Measurements from ENCODE around the gene IPO5.

Gene IPO5

DNA sequence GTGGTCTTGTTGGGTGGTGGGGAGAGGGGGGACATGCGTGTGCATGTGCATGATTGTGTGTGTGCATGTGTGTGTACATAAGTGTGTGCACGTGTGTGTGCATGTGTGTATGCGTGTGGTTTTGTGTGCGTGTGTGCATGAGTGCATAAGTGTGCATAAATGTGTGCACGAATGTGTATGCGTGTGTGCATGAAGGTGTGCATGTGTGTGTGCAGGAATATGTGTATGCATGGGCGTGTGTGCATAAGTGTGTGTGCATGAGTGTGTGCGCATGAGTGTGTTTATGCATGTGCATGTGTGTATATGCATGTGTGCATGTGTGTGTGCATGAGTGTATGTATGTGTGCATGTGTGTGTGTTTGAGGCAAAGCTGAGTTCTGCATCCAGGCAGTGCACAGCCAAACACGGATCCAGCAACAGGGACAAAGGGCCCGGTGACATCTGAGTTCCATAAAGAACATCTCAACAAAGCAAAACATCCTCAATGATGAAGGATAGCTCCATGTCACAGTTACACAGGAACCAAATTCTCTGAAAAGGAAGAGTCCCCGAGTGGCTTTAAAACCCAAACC lies 103.5 kb downstream of the IPO5 start:
- Histone ChIP-seq H3K36me3 (ENCODE audit: low read length) (no peaks in the 10 kb centered on the region), H3K79me2 (ENCODE audit: insufficient read depth, low read length) (no peaks in the 10 kb centered on the region), H3K9ac (ENCODE audit: low read length) (no peak overlapping the region), H2AFZ (ENCODE audit: low read depth, low read length, severe bottlenecking) (no peak overlapping the region), H3K27ac (ENCODE audit: low read depth, low read length) (no peak overlapping the region), H3K27me3 (ENCODE audit: low read length) (no peaks in the 10 kb centered on the region), H4K20me1 (ENCODE audit: low read depth, low read length) (no peaks in the 10 kb centered on the region), H3K9me3 (ENCODE audit: insufficient read depth, low read length) (no peaks in the 10 kb centered on the region), H3F3A (ENCODE audit: insufficient read depth) (no peaks in the 10 kb centered on the region), H3K4me2 (ENCODE audit: low read depth, low read length, poor library complexity, severe bottlenecking) (no peak overlapping the region), H3K4me3 (ENCODE audit: insufficient read depth, low read length, poor library complexity, severe bottlenecking) (no peak overlapping the region), H3K9me2 (replicated peaks; ENCODE audit: insufficient read depth, low read length) (no peaks in the 10 kb centered on the region)
- TF ChIP-seq CTCF (IDR thresholded peaks at IDR 0.05; ENCODE audit: insufficient read depth, low read length, poor library complexity, severe bottlenecking) (no peak), EZH2phosphoT487 (conservative IDR thresholded peaks at IDR 0.05; ENCODE audit: low read length) (no peak)

- no peaks in the 10 kb centered on the region for H4K20me1 ChIP-seq (ENCODE audit: low read depth, low read length)
- no peak overlapping the region for H3K27ac ChIP-seq (ENCODE audit: low read depth, low read length)
- no peaks in the 10 kb centered on the region for H3F3A ChIP-seq (ENCODE audit: insufficient read depth)
- no peaks in the 10 kb centered on the region for H3K79me2 ChIP-seq (ENCODE audit: insufficient read depth, low read length)
- H3K4me2 ChIP-seq (ENCODE audit: low read depth, low read length, poor library complexity, severe bottlenecking) = no peak overlapping the region
- H3K4me3 ChIP-seq (ENCODE audit: insufficient read depth, low read length, poor library complexity, severe bottlenecking) = no peak overlapping the region
- H2AFZ ChIP-seq (ENCODE audit: low read depth, low read length, severe bottlenecking) = no peak overlapping the region
- no peaks in the 10 kb centered on the region for H3K27me3 ChIP-seq (ENCODE audit: low read length)
- H3K9ac ChIP-seq (ENCODE audit: low read length) = no peak overlapping the region
- no peaks in the 10 kb centered on the region for H3K9me3 ChIP-seq (ENCODE audit: insufficient read depth, low read length)
- no peaks in the 10 kb centered on the region for H3K9me2 ChIP-seq (replicated peaks; ENCODE audit: insufficient read depth, low read length)
- TF ChIP-seq EZH2phosphoT487 (conservative IDR thresholded peaks at IDR 0.05; ENCODE audit: low read length) (no peak), CTCF (IDR thresholded peaks at IDR 0.05; ENCODE audit: insufficient read depth, low read length, poor library complexity, severe bottlenecking) (no peak)
- no peaks in the 10 kb centered on the region for H3K36me3 ChIP-seq (ENCODE audit: low read length)
Observed at GRCh38 chr13:98059276-98059675, 105.8 kb downstream of the IPO5 start.

- TF ChIP-seq EZH2phosphoT487 (conservative IDR thresholded peaks at IDR 0.05; ENCODE audit: low read length) (no peak), CTCF (IDR thresholded peaks at IDR 0.05; ENCODE audit: insufficient read depth, low read length, poor library complexity, severe bottlenecking) (no peak)
- Histone ChIP-seq H3K9ac (ENCODE audit: low read length) (no peak overlapping the region), H3K4me3 (ENCODE audit: insufficient read depth, low read length, poor library complexity, severe bottlenecking) (no peak overlapping the region), H3K36me3 (ENCODE audit: low read length) (no peaks in the 10 kb centered on the region), H3F3A (ENCODE audit: insufficient read depth) (no peaks in the 10 kb centered on the region), H3K27ac (ENCODE audit: low read depth, low read length) (no peak overlapping the region), H3K27me3 (ENCODE audit: low read length) (no peaks in the 10 kb centered on the region), H3K4me2 (ENCODE audit: low read depth, low read length, poor library complexity, severe bottlenecking) (no peak overlapping the region), H2AFZ (ENCODE audit: low read depth, low read length, severe bottlenecking) (no peak overlapping the region), H4K20me1 (ENCODE audit: low read depth, low read length) (no peaks in the 10 kb centered on the region), H3K9me2 (replicated peaks; ENCODE audit: insufficient read depth, low read length) (no peaks in the 10 kb centered on the region), H3K9me3 (ENCODE audit: insufficient read depth, low read length) (no peaks in the 10 kb centered on the region), H3K79me2 (ENCODE audit: insufficient read depth, low read length) (no peaks in the 10 kb centered on the region)
Observed at GRCh38 chr13:98060282-98060681, 106.8 kb downstream of the IPO5 start.
